Dendritic cell treated with granulocyte-macrophage colony-stimulating factor and Interleukin-4, amounts not matched to agents 40 ng/mL and 50 ng/mL, for 4 days (primary cell): ENCODE data around the gene UNC5A.
A peak's percentile ranks its signal among the peaks of the same experiment; 100 is the strongest.

ENCODE experiments used
- H3K27ac Mint-ChIP-seq: one replicate; pipeline ENCODE4 v1.8.0; 2022; ENCODE audit warnings: mild to moderate bottlenecking, mixed read lengths
- H3K27me3 Mint-ChIP-seq: one replicate; pipeline ENCODE4 v1.8.0; 2022; ENCODE audit warnings: mild to moderate bottlenecking, mixed read lengths
- H3K36me3 Mint-ChIP-seq: one replicate; pipeline ENCODE4 v1.8.0; 2022; ENCODE audit warnings: low read depth, mixed read lengths
- H3K4me1 Mint-ChIP-seq: one replicate; pipeline ENCODE4 v1.8.0; 2022; ENCODE audit warnings: low read depth, mixed read lengths
- H3K4me3 Mint-ChIP-seq: one replicate; pipeline ENCODE4 v1.8.0; 2022; ENCODE audit warnings: mild to moderate bottlenecking, moderate library complexity, mixed read lengths
- H3K9me3 Mint-ChIP-seq: one replicate; pipeline ENCODE4 v1.8.0; 2022; ENCODE audit warnings: mixed read lengths
- intact Hi-C: fragments of 100-400 bp; cut with micrococcal nuclease; formaldehyde crosslinking; loops from one replicate; pipeline ENCODE4 v1.15.0; 2022

UNC5A gene

DNA sequence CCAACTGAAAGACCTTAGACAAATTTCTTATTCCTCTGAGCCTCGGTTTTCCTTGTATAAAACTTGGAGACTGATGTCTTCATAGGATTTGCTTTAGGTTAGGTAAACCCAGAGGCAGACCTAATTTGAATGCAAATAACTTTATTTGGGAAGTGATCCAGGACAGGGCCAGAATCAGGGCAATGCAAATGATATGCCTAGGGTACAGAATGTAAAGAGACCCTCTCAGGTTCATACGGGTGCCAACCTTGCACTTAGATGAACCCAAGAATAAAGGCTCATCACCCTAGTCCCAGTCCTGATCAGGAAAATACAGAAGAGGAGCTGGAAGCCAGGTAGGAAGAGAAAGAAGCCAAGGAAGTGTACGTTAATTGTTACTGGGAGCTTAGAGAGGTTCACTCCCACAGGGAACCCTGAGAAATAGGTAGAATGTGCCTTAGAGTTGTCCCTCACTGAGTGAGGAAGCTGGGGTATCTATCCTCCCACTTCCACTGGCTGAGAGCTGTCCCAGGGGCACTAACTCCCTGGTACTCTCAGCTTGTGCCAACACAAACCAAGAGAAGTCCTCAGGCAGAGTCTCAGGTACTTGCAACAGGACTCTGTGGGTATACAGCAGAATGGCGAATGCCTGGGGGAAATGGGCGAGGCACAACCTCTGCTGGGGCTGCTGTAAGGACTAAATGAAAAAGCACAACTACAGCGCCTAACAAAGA, 91.9 kb downstream of the UNC5A start:
- H3K4me3 Mint-ChIP-seq, result no peak overlapping the region

DNA sequence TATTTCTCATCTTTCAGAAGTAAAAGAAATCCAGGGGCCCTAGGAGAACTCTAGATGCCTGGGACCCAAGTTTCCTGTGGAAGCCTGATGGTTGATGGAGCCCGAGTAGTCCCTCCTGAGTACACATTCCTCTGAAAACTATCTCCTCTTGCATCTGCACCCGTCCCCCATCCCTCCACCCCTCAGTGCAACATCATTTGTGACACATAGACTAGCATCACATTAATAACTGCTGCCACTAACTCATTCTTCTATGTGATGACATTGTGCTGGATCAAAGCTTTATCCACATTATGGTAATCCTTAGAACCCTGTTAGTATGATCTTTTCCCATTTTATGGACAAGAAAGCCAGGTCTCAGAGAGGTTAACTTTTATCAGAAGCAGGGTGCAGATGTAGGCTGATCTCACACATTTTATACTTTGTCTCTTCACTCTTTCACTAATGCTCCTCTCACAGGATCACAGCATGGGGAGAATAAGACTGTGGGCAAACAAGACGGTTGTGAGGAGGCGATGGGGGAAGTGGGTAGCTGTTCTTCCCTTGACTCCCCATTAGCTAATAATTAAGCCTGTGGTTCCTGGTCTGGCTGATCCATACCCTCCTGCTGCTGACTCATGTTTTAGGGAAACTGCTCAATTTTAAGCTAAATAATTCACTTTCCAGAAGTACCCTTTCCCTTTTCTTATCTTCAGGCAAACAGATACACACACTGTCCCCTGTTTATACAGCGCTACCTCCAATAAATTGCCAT, 92.7 kb downstream of the UNC5A start:
- H3K9me3 Mint-ChIP-seq, result no peaks in the 10 kb centered on the region
- H3K4me3 Mint-ChIP-seq, result no peak overlapping the region
- H3K36me3 Mint-ChIP-seq, result peaks cover 45% of the 10 kb centered on the region
- peaks cover 62% of the 10 kb centered on the region for H3K4me1 Mint-ChIP-seq
- H3K27ac Mint-ChIP-seq, result peak overlapping the region; percentile 90
- intact Hi-C loops, result no loop called here
- no peaks in the 10 kb centered on the region for H3K27me3 Mint-ChIP-seq

More for the DNA sequence above, 91.9 kb downstream of the UNC5A start:
- H3K36me3 Mint-ChIP-seq, result peaks cover 42% of the 10 kb centered on the region
- H3K27ac Mint-ChIP-seq, result peak overlapping the region; percentile 90
- intact Hi-C loops, result no loop called here
- H3K9me3 Mint-ChIP-seq, result no peaks in the 10 kb centered on the region
- no peaks in the 10 kb centered on the region for H3K27me3 Mint-ChIP-seq
- peaks cover 70% of the 10 kb centered on the region for H3K4me1 Mint-ChIP-seq

DNA sequence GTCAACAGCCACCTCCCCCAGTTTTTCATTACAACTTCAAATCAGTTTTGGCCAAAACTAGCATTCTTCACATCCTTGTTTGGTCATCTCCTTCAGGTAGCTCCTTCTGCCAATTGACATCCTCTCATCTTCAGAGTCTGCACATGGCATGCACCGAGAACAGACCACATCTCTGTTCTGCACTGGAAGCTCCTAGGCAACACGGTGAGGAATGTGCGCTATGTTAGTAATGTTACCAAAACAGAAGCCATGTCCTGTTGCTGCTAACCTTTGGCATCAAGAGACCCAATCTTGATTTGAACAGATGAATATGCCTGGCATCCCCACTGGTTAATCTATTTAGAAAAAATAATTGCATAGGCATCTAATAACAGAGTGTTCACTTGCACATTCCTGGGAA, 93.9 kb downstream of the UNC5A start:
- H3K27me3 Mint-ChIP-seq, result no peaks in the 10 kb centered on the region
- peak overlapping the region; percentile 90 for H3K27ac Mint-ChIP-seq
- peaks cover 65% of the 10 kb centered on the region for H3K4me1 Mint-ChIP-seq
- intact Hi-C loops, result no loop called here
- no peak overlapping the region for H3K4me3 Mint-ChIP-seq
- peaks cover 51% of the 10 kb centered on the region for H3K36me3 Mint-ChIP-seq
- H3K9me3 Mint-ChIP-seq, result no peaks in the 10 kb centered on the region

DNA sequence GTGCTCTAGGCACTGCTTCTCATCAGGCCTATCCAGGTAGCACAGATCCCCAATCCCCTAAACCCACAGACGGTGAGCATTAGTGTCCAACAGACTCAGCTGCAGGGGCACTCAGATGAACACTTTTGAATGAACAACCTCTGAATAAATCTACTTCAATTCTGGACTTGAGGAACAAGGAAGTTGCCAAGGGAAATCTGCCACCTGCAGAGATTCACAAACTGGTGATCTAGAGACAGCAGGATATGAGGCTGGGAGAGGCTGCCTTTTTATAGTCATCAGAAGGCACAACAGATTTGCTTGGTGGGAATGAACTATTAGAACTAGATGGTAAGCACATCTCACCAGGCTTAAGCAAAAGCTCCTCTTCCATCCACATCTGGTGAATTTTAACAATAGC, 95.8 kb downstream of the UNC5A start:
- Mint-ChIP-seq H3K4me1 (peaks cover 65% of the 10 kb centered on the region), H3K27ac (no peak overlapping the region), H3K36me3 (peaks cover 60% of the 10 kb centered on the region), H3K9me3 (no peaks in the 10 kb centered on the region), H3K4me3 (no peak overlapping the region), H3K27me3 (no peaks in the 10 kb centered on the region)
- intact Hi-C loops, result no loop called here

DNA sequence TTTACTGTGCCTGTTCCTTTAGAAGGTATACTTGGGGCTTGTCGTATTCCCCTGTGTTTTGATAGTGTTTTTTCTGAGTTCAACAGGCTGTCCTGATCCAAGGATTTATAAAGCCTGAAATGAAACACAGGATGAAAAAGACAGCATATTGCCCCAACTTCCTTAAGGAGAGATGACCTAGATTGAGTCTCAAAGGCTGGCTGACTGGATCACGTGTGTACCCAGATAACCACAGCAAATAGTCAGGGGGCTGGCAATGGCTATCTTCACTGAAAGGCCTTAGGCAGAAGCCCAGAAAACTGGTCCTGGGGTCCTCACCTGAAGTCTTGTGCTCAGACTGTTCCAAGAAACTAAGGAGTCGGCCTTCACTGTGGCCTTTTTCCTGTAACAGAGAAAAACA, 96.4 kb downstream of the UNC5A start:
- Mint-ChIP-seq H3K36me3 (peaks cover 67% of the 10 kb centered on the region), H3K4me3 (no peak overlapping the region), H3K4me1 (peaks cover 59% of the 10 kb centered on the region), H3K9me3 (no peaks in the 10 kb centered on the region), H3K27me3 (no peaks in the 10 kb centered on the region), H3K27ac (no peak overlapping the region)
- intact Hi-C loops, result no loop called here

DNA sequence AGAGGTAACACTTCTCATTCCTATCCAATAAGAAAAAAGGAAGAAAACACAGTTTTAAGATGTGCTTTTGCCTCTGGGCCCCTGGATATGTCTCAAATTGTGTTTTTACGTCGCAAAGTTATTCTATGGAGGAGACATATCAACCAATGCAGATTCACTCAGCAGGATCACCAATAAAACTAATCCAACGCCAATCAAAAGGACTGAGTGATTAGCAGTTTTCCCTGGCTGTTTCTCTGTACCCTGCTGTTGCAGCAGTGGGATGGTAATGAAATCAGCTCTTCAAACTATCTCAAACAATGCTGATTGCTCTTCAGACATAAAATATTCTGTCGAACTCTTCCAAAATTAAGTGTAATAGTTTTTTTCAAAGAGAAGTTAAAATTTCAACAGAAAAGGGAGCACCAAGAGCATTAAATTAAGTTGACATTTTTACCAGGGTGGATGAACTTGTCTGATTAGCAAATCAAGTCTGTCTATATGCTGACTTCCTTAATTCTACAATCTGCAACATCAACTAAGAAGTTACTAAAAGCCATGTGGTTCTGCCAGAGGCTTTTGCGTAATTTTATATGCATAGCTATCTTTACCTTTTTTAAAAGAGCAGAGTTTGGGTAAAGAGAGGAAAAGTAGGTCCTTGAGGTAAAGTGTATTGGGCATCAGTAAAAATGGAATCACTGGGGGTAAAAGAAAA, 98.5 kb downstream of the UNC5A start:
- H3K4me1 Mint-ChIP-seq, result peaks cover 38% of the 10 kb centered on the region
- H3K9me3 Mint-ChIP-seq, result no peaks in the 10 kb centered on the region
- intact Hi-C loops, result no loop called here
- H3K4me3 Mint-ChIP-seq, result no peak overlapping the region
- H3K36me3 Mint-ChIP-seq, result peaks cover 78% of the 10 kb centered on the region
- peak overlapping the region; percentile 35 for H3K27ac Mint-ChIP-seq
- no peaks in the 10 kb centered on the region for H3K27me3 Mint-ChIP-seq

DNA sequence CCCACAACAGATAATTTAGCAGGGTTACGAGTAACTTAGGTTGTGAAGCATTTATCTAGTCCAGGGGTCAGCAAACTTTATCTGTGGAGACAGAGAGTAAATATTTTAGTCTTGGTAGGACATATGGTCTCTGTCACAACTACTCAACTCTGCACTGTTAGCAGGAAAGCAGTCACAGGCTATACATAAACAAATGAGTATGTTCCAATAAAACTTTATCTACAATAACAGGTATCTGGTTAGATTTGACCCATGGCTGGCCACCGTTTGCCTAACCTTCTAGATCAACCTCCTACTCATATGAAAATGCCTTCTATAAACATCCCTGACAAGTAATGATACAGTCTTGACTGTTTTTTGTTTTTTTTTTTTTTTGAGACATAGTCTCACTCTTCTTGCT, 101.8 kb downstream of the UNC5A start:
- intact Hi-C loops, result no loop called here
- Mint-ChIP-seq H3K27ac (no peak overlapping the region), H3K36me3 (peaks cover 68% of the 10 kb centered on the region), H3K4me1 (peaks cover 29% of the 10 kb centered on the region), H3K4me3 (no peak overlapping the region), H3K9me3 (no peaks in the 10 kb centered on the region), H3K27me3 (no peaks in the 10 kb centered on the region)

DNA sequence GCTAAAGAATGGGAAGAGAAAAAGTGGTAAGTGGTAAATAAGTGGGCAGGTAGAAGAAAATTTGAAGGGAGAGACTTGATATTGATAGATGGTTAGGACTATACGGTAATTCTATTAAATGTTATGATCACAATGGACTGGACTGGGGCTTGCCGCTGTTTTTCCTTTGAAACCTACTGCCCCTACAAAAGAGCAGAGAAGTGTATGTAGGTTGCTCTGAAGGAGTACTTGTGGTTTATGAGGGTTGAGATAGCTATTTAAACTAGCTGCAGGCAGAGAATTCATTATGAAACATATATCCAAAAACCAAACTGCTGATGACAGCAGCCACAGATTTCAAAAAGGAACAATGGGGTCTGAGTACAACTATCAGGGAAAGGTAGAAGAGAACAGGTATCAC, 105.5 kb downstream of the UNC5A start:
- intact Hi-C loops, result no loop called here
- H3K27me3 Mint-ChIP-seq, result no peaks in the 10 kb centered on the region
- H3K9me3 Mint-ChIP-seq, result no peaks in the 10 kb centered on the region
- peaks cover 69% of the 10 kb centered on the region for H3K36me3 Mint-ChIP-seq
- H3K4me1 Mint-ChIP-seq, result peaks cover 3% of the 10 kb centered on the region
- no peak overlapping the region for H3K27ac Mint-ChIP-seq
- H3K4me3 Mint-ChIP-seq, result no peak overlapping the region

DNA sequence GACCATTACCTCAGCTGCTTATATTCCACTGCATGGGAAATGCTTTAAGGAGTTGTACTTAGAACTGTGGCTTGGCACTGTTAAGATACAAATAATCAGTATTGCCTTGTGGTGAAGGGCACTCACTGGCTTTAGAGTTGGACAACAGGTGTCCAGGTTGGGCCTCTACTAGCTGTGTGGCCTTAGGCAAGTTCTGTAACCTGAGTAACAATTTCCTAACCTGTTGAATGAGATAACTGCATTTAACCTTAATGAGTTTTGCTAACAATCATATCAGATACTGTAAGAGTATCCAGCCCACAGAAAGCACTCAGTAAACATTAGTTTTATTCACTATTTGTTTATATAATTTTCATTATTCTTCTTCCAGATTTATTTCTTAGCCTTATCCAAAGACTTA, 106.0 kb downstream of the UNC5A start:
- H3K36me3 Mint-ChIP-seq, result peaks cover 69% of the 10 kb centered on the region

DNA sequence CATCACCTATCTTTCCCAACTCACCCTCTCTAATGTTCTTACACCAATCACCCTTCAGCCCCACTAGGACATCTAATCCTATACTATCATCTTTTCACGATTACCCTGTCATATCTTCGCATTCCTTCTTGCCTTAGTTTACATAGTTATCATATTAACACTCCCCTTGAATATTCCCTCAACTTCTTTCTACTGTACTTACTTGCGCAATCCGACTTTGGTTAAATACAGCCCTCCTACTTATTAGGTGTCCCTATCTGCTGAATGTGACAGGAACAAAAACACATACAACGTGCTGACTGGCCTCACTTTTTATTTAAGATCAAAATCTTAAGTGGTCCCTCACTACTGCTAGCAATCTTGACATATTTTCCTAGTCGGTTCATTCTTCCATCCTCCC, 108.3 kb downstream of the UNC5A start:
- Mint-ChIP-seq H3K4me3 (no peak overlapping the region), H3K27me3 (no peaks in the 10 kb centered on the region), H3K27ac (no peak overlapping the region), H3K9me3 (no peaks in the 10 kb centered on the region), H3K36me3 (peaks cover 67% of the 10 kb centered on the region), H3K4me1 (peaks cover 5% of the 10 kb centered on the region)
- intact Hi-C loops, result no loop called here

More for the DNA sequence above, 106.0 kb downstream of the UNC5A start:
- H3K27ac Mint-ChIP-seq, result no peak overlapping the region
- intact Hi-C loops, result no loop called here
- H3K9me3 Mint-ChIP-seq, result no peaks in the 10 kb centered on the region
- H3K4me3 Mint-ChIP-seq, result no peak overlapping the region
- H3K4me1 Mint-ChIP-seq, result peaks cover 4% of the 10 kb centered on the region
- H3K27me3 Mint-ChIP-seq, result no peaks in the 10 kb centered on the region

DNA sequence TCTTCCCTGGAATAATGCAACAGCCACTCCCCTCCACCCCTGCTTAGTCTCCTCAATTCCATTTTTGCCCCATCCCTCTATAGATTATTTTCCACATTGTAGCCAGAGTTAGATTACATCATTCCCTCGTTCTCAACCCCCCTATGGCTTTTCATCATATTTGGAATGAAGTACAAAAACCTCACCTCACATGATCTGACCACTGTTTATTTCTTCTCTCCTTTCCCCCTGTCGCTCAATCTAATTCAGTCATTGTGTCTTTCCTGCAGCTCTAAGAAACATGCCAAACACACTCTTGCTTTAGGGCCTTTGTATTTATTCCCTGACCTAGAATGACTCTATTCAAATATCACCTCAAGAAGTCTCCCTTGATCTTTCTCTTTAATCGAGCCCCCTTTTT, 111.4 kb downstream of the UNC5A start:
- Mint-ChIP-seq H3K4me1 (peaks cover 5% of the 10 kb centered on the region), H3K27me3 (no peaks in the 10 kb centered on the region), H3K27ac (no peak overlapping the region), H3K9me3 (no peaks in the 10 kb centered on the region), H3K36me3 (peaks cover 65% of the 10 kb centered on the region), H3K4me3 (no peak overlapping the region)
- intact Hi-C loops, result no loop called here

DNA sequence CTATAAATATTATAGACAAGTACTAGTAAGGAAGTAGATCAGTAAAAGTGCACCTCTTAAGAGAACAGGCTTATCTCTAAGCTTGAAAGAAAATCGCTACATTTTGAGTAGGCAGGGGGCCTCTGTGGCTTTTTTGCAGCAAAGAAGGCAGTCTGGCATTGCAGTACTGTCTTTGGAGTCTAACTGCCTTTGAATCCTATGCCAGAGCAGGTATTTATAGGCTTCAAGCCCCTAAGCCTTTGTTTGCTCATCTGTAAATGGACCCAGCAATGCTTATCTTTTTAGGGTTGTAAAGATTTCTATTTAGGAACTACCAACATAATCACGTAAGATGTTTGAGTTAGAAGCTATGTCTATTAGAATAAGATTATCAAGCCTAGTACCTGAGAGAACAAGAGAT, 112.5 kb downstream of the UNC5A start:
- Mint-ChIP-seq H3K4me1 (peaks cover 5% of the 10 kb centered on the region), H3K36me3 (peaks cover 64% of the 10 kb centered on the region), H3K4me3 (no peak overlapping the region), H3K27me3 (no peaks in the 10 kb centered on the region), H3K9me3 (no peaks in the 10 kb centered on the region), H3K27ac (no peak overlapping the region)
- intact Hi-C loops, result no loop called here

DNA sequence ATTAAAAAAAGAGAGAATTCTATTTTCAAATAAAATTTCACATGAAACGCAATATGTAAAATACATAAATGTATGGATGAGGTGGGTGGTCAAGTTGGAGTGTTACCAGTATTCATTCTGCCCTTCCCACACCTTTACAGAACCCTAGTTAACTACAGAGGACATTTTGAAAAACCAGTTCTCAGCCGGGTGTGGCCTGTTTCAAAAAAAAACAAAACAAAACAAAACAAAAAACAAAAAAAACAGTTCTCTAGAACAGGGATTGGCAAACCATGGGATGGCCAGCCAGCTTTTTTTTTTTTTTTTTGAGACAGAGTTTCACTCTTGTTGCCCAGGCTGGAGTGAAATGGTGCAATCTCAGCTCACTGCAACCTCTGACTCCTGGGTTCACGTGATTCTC, 117.2 kb downstream of the UNC5A start:
- intact Hi-C loops, result no loop called here
- Mint-ChIP-seq H3K36me3 (peaks cover 65% of the 10 kb centered on the region), H3K27ac (no peak overlapping the region)

DNA sequence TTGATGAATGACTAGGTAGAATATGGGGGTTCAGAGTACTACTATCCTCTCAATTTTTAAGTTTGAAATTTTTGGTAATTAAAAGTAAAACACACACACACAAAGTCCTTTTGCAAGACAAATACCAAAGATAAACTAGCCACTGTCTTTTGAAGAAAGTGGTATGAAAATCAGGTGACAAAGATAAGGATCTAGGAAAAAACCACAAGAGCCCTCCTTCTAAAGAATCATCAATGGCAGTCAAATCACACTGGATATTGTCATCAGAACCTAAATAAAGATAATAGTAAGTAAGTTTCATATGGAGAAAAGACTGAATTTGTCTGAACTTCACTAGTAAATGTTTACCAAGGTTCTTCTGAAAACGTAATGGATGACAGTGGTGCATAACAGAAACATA, 119.3 kb downstream of the UNC5A start:
- no peaks in the 10 kb centered on the region for H3K4me1 Mint-ChIP-seq
- no peak overlapping the region for H3K27ac Mint-ChIP-seq
- no peak overlapping the region for H3K4me3 Mint-ChIP-seq
- no peaks in the 10 kb centered on the region for H3K27me3 Mint-ChIP-seq
- H3K9me3 Mint-ChIP-seq, result no peaks in the 10 kb centered on the region
- H3K36me3 Mint-ChIP-seq, result peaks cover 63% of the 10 kb centered on the region
- intact Hi-C loops, result no loop called here

More for the DNA sequence above, 117.2 kb downstream of the UNC5A start:
- Mint-ChIP-seq H3K4me1 (no peaks in the 10 kb centered on the region), H3K4me3 (no peak overlapping the region), H3K9me3 (no peaks in the 10 kb centered on the region), H3K27me3 (no peaks in the 10 kb centered on the region)
